ENCODE measurements around the gene COL10A1.
"Not testable (repeated sequence)": the region's sequence is repeated elsewhere in the genome, so short reads cannot be mapped to it uniquely, and the experiment has no call there.

The COL10A1 gene

DNA sequence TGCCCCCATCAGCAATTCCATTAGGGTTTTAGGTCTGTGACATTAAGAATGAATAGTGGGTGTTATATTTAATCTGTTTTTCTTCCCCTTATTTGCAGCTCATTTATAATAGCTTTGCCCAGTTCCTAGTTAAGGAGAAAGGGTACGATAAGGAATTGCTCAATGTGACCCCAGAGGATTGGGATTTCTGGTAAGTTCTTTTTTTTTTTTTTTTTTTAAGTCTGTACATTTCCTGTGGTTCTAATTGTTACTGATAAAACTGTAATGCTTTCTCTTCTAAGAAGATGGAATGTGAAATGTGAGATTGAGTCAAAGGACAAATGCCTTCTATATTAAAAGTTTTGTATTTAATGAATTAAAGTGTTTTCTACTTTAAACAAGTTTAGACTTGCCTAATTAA lies 19.8 kb downstream of the COL10A1 start:
- DNase-seq (ENCODE audit: insufficient read length, low spot score) = no peak
- no peak for FAIRE-seq
- no peak for TF ChIP-seq POLR2A (IDR thresholded peaks at IDR 0.05; ENCODE audit: low read depth, low read length)

DNA sequence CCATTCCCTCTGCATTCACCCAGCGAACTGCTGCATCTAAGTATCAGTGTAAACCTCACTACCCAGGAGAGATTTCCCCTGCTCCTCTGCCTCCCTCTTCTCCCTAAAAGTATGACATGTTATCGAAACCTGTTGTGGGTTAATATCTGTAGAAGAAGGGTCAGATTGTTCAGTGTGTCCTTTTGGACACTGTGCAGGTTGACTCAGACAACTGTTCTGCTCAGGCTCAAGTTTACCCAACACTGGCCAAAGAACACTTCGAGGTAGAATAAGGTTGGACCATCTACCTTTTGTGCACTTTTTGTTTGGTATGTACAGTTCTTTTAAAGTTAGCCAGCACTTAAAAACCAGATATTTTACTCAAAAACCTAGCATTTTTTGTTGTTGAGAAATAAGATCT lies 20.7 kb downstream of the COL10A1 start:
- FAIRE-seq = no peak
- TF ChIP-seq POLR2A (IDR thresholded peaks at IDR 0.05; ENCODE audit: low read depth, low read length) = no peak
- DNase-seq (ENCODE audit: insufficient read length, low spot score) = no peak

DNA sequence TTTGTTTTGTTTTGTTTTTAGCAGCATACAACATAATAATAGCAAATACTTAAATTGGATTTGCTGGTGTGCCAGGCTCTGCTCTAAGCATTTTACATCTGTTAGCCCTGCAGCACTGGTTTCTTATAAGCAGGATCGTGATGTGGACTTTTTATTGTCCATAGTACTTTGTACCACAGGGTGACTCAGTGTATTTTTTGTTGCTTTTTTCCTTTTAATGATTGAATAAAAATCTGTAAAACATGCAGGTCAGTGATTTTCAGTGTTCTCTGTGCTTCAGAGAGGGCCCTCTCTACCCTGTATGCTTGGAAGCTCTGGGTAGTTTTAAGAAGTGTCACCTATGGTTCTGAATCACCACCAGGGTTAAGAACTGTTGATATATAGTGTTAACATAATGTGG lies 21.3 kb downstream of the COL10A1 start:
- no peak for DNase-seq (ENCODE audit: insufficient read length, low spot score)
- no peak for FAIRE-seq
- no peak for TF ChIP-seq POLR2A (IDR thresholded peaks at IDR 0.05; ENCODE audit: low read depth, low read length)

DNA sequence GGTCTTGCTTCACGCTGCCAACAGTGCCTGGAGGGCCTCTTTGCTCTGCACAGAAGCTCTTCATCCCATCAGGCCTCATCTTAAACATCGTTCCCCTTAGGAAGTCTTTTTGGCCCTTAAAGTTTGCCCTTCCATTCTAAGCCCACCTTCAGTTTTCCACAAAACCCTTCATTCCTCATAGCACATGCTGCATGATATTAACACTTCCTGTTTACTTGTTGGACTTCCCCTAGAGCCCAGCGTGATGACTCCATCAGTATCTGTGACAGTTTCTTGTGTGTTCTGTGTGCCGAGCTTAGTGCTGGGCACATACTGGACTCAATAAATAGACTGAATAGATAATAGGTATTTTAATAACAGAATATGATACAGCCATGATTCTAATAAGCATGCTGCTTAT lies 23.1 kb downstream of the COL10A1 start:
- DNase-seq (ENCODE audit: insufficient read length, low spot score) (no peak), FAIRE-seq (no peak)
- no peak for TF ChIP-seq POLR2A (IDR thresholded peaks at IDR 0.05; ENCODE audit: low read depth, low read length)

DNA sequence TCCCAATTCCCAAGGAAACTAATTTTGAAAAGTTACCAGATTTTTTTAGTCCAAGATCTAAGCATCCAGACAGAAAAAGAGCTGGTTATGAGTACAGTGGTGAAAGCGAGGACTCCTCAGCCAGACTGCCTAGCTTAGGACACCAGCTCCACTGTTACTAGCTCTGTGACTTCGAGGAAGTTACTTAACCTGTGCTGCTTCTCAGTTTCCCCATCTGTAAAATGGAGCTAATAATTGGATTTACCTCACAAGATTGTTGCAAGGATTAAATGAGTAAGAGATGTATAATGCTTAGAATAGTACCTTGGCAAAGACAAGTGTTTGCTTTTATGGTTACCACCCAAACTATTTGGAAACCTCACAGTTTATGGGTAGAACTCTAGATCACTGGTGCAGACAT lies 24.1 kb downstream of the COL10A1 start:
- TF ChIP-seq POLR2A (IDR thresholded peaks at IDR 0.05; ENCODE audit: low read depth, low read length) = no peak
- FAIRE-seq (no peak), DNase-seq (ENCODE audit: insufficient read length, low spot score) (no peak)

DNA sequence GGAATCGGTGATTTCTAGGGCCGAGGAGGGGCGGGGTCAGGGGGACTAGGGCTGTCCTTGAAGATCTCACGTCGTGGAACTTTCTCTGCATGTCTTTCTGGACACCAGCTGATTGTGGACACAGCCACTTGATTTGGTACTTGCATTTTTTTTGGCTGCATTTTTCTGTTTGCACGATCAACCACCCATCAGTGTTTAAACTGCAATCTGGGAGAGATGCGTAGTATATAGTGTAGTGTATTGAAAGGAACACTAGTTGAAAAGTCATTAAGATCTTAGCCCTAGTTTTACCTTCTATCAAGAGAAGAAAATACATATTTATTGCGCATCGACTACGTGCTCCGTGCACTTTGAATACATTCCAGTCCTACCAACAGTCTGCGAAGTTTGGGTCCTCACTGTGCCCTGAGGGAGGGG lies 24.6 kb downstream of the COL10A1 start:
- no peak for TF ChIP-seq POLR2A (IDR thresholded peaks at IDR 0.05; ENCODE audit: low read depth, low read length)
- DNase-seq (ENCODE audit: insufficient read length, low spot score) (no peak), FAIRE-seq (no peak)

DNA sequence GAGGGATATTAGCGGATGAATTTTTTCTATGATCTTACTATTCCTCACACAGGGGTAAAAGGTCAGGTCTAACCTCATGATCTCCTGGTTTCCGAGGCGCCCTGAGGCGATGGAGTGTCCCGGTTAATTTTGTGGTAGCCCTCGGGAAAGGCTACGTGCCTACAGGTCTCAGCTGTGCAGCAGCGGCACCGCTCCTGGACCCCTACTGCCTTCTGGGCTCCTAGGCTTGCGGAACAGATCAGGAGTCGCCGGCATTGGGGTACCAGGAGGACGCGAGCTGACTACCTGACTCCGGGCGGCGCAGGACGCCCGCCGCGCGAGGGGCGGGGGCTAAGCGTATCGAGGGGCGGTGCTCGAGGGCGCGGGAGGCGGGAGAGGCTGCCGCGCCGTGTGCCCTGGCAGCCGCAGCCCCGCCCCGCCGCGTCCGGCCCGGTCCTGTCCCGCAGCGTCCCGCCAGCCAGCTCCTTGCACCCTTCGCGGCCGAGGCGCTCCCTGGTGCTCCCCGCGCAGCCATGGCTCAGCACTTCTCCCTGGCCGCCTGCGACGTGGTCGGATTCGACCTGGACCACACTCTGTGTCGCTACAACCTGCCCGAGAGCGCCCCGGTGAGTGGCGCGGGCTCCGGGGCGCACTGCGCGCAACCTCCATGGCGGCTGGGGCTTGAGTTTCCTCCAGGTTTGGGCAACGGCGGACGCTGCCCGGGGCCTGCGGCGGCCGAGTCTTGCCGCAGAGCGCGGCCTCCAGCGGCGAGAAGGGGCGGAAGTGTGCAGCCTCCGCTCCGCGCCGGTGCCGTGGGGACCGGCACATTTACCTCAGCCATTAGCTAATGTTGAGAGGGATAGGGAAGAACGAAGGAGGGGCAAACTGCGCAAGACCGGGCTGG lies 25.3 kb downstream of the COL10A1 start, which contains the start of gene NT5DC1:
NT5DC1 (plus strand) TSS at position 435 of the 883 bp plus-strand sequence; CDS start at position 513, 78 bp downstream.
- peak; percentile 84 for TF ChIP-seq POLR2A (IDR thresholded peaks at IDR 0.05; ENCODE audit: low read depth, low read length)
- FAIRE-seq (no peak), DNase-seq (ENCODE audit: insufficient read length, low spot score) (peak; percentile 63)

DNA sequence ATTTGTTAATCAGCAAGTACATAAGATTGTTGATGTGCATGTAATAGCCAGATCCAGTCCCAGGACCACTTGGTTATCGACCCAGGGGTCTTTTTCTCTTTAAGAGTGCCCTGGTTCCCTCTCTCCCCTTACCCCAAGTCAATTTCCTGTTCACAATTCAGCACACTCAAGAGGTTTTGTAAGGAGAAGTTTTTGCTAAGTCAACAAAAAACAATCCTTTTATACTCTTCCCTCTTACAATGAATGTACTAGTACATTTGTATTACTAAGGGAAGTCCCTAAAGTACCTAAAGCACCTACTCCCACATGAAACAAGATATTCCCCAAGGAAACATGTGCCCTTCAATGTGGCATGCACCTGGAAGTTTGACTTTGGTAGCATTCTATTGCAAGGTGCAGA lies 26.9 kb downstream of the COL10A1 start:
- DNase-seq (ENCODE audit: insufficient read length, low spot score) (no peak), FAIRE-seq (no peak)
- TF ChIP-seq POLR2A (IDR thresholded peaks at IDR 0.05; ENCODE audit: low read depth, low read length) = no peak

DNA sequence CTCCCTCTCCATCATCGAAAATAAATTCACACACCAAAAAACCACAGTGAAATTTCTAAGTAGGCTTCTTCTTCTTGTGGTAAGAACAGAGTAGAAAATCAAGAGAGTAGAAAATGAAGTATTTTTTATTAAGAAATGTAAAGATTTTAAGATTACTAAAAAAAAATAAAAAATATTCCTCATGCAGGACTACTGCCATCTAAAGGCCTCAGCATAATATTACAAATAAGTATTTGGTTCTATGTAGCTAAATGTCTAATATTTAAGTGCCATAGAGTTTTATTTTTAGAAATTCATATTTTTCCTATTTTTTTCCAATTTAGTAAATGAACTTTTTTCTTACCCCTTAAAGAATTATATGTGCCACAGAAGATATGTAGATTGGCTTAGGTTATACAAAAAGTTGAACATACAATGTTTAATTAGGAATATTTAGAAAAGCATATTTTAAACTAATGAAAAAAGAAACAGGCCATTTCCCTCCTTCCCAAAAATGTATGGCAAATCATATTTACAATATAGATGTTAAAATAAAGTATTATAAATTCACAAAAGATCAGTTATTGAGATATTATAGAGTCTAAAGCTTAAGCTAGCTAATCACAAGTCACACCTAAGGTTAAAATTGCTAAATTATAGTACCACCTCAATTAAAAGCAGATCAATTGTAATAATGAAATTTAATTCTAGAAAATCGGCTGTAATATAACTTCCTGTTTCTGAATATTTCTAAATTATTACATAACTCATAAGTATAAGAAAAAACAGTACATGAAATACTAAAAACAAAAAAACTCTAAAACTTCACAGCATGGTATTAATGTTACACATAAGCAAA lies 28.7 kb downstream of the COL10A1 start:
- TF ChIP-seq POLR2A (IDR thresholded peaks at IDR 0.05; ENCODE audit: low read depth, low read length) = no peak
- no peak for DNase-seq (ENCODE audit: insufficient read length, low spot score)
- FAIRE-seq = no peak

DNA sequence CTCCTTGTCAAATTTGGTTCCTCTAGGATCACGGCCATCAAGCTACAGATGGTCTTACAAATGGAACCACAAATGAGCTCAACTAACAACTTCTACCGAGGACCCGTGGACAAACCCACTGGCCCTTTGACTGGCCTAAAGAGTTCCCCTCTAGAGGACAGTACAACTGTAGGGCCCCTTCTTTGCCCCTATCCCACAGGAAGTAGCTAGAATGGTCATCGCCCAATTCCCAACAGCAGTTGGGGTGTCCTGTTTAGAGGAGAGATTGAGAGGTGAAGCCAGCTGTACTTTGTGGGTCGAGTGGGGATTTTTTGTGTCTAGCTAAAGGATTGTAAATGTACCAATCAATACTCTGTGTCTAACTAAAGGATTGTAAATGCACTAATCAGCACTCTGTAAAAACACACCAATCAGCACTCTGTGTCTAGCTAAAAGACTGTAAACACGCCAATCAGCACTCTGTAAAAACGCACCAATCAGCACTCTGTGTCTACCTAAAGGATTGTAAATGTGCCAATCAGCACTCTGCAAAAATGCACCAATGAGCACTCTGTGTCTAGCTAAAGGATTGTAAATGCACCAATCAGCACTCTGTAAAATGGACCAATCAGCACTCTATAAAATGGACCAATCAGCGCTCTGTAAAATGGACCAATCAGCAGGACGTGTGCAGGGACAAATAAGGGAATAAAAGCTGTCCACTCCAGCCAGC lies 29.7 kb downstream of the COL10A1 start:
- FAIRE-seq; DNase-seq (ENCODE audit: insufficient read length, low spot score): not testable (repeated sequence)

DNA sequence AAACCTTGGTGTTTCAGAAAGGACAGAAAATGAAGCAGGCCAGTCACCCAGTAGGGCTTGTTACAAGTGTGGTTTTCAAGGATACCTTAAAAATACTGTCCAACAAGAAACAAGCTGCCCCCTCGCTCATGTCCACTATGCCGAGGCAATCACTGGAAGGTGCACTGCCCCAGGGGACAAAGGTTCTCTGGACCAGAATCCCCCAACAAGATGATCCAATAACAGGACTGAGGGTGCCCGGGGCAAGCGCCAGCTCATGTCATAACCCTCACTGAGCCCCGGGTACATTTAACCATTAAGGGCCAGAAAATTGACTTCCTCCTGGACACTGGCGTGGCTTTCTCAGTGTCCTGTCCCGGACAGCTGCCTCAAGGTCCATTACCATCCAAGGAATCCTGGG lies 31.9 kb downstream of the COL10A1 start:
- no peak for FAIRE-seq
- no peak for TF ChIP-seq POLR2A (IDR thresholded peaks at IDR 0.05; ENCODE audit: low read depth, low read length)
- DNase-seq (ENCODE audit: insufficient read length, low spot score) = no peak

DNA sequence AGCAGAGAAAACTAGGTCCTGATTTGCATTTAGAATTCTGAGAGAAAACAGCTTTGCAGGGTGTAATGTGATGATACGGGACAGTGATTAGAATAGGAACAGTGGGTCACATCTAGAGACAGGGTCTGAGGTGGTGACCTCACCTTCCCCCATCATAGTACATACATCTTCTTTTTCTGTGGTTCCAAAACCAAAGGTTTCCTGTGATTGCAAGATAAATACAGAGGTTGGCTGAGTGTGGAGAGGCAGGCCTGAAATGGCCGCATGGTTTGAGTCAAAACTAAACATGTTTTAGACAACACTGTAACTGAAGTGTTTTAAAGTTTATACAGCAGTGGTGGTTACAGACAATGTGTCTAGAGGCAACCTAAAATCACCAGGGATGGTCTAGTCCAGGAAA lies 35.7 kb downstream of the COL10A1 start:
- FAIRE-seq = no peak
- TF ChIP-seq POLR2A (IDR thresholded peaks at IDR 0.05; ENCODE audit: low read depth, low read length) = no peak
- DNase-seq (ENCODE audit: insufficient read length, low spot score) = no peak

DNA sequence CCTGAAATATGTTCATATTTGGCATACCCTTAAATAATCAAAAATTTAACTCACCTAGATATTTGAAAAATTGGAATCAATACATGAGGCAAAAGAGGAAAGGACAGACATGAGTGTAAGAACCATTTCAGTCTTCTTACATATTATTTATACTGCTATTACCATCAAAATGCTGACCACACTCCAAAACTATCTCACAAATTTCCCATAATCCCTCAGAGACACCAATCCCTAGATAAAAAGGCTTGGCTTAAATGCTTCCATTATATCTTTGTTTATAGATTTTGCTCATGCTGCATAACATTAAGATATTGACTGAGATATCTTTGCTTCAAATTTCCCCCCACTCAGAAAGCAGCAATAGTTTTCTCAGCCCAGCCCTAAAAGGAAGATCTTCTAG lies 37.0 kb downstream of the COL10A1 start:
- TF ChIP-seq POLR2A (IDR thresholded peaks at IDR 0.05; ENCODE audit: low read depth, low read length) = no peak
- FAIRE-seq (no peak), DNase-seq (ENCODE audit: insufficient read length, low spot score) (no peak)

DNA sequence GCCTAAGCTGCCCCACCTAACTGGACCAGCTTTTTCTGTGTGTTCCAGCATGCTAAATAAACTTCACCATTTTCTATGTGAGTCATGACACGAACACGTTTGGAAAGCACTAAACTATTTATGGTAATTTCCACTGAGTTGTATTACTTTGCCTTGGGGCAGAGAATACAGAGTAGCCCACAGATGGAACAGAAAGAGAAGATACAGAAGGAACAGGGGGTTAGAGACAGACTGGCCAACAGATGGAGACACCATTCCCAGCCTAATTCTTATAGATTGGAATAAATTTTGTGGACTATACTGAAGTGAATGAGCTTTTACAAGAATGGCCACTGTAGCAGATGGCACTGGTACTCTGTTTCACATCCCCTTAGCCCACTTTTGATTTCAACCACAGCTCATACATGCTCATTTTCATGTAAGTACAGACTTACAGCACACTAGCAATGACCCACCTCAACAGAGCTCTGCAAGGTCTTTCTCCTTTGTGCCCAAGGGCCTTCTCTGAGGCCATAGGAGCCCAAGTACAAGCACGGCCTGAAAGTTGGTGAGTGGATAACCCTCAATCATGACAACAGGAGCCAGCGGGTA lies 38.4 kb downstream of the COL10A1 start:
- peak; percentile 50 for FAIRE-seq

More for the DNA sequence above, 38.4 kb downstream of the COL10A1 start:
- TF ChIP-seq POLR2A (IDR thresholded peaks at IDR 0.05; ENCODE audit: low read depth, low read length) = no peak
- DNase-seq (ENCODE audit: insufficient read length, low spot score) = no peak

All from H54 (cell line).